ENCODE measurements around the gene TMCC2.
A peak's percentile ranks its signal among the peaks of the same experiment; 100 is the strongest.
"Not testable (repeated sequence)": the region's sequence is repeated elsewhere in the genome, so short reads cannot be mapped to it uniquely, and the experiment has no call there.

The TMCC2 gene, protein sequence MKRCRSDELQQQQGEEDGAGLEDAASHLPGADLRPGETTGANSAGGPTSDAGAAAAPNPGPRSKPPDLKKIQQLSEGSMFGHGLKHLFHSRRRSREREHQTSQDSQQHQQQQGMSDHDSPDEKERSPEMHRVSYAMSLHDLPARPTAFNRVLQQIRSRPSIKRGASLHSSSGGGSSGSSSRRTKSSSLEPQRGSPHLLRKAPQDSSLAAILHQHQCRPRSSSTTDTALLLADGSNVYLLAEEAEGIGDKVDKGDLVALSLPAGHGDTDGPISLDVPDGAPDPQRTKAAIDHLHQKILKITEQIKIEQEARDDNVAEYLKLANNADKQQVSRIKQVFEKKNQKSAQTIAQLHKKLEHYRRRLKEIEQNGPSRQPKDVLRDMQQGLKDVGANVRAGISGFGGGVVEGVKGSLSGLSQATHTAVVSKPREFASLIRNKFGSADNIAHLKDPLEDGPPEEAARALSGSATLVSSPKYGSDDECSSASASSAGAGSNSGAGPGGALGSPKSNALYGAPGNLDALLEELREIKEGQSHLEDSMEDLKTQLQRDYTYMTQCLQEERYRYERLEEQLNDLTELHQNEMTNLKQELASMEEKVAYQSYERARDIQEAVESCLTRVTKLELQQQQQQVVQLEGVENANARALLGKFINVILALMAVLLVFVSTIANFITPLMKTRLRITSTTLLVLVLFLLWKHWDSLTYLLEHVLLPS

DNA sequence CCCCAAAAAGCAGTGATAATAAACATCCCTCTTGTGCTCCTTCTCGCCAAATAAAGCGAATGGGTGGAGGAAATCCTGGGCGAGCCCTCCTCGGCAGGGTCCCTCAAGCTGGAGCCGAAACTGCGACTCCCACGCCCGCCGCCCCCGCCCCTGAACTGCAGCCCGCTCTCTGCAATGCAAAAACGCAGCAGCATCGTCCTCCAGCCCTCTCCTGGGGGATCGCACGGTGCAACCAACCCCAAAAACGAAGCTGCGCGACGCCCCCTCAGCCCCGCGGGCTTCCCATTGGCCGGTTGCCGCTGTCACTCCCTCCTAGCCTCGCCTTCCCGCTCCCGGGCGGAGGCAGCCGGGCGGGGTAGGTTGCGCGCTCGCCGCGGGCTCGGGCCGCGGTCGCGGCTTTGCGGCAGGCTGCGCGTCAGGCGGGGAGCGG lies at the start of gene TMCC2:
Gene TMCC2, plus strand, starts transcription at position 363 of the 430 bp plus-strand sequence. CDS start 619 bp downstream, outside the sequence.
- DNase-seq, result peak; percentile 13 to 49

DNA sequence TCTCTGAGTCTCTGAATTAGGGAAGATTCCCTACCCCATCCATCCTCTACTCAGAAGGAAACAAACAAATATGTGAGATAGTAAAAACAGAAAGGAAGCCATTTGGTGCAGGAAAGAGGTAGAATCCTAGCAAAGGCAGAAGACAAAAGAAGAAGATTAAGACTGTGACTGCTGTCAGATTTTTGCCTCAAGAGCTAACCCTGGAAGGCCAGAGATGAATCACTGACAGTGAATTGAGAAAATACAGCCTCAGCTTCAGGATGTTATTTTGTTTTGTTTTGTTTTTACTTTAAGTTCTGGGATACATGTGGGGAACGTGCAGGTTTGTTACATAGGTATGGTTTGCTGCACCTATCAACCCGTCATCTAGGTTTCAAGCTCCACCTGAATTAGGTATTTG lies 47.9 kb upstream of the TMCC2 start:
- no peak for DNase-seq

- DNase-seq, result not testable (repeated sequence)
Measured at GRCh38 chr1:205180331-205180730, 47.4 kb upstream of the TMCC2 start.

- no peak for DNase-seq
Measured at GRCh38 chr1:205182930-205183329, 44.8 kb upstream of the TMCC2 start.

- DNase-seq, result no peak
Measured at GRCh38 chr1:205183676-205184335, 43.9 kb upstream of the TMCC2 start.

- no peak for DNase-seq
Measured at GRCh38 chr1:205186191-205186590, 41.6 kb upstream of the TMCC2 start.

DNA sequence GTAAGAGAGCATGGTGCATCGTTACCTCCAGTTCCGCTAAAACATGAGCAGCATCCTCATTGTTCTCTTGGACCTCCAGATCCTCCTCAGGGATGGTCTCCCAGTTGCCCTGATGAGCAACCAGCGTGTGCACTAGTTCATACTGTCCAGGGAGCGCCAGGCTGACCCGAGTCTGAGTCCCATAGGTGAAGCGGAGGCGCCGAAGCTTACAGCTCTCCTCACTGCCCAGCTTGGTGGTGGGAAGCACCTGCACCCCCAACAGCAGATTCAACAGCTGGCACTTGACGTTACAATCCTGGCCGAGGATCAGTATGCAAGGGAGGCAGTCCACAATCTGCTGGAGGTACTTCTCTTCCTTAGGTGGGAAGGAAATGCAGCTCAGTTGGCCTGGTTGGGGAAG lies 40.3 kb upstream of the TMCC2 start:
- DNase-seq, result no peak

DNA sequence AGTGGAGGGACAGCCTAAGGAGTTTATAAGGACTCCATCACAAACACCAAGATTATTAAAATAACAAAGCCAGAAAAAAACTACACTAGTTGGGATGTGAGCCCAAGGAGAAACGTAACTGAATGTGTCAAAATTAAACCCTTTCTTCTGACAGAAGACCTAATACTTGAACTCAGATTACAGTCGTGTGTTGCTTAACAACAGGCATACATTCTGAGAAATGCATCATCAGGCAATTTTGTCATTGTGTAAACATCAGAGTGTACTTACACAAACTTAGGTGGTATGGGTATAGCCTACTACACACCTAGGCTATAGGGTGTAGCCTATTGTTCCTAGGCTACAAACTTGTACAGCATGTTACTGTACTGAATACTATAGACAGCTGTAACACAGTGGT lies 39.6 kb upstream of the TMCC2 start:
- no peak for DNase-seq

DNA sequence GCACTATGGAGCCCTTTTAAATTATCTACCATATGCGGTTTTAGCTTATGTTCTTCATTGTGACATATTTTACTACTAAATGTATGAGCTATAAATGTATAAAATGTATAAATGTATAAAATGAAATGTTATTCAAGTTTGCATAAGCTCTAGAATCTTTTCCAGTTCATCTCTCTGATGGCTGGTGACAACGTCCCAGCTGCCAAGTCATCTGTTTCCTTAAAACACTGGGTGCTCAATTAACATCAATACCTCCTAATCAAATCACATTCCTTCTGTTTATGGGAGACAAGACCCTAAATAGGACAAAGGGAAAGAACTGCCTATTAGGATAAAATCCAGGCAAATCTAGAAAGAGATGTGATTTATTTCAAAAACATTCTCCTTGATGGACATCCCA lies 39.1 kb upstream of the TMCC2 start:
- DNase-seq, result no peak

DNA sequence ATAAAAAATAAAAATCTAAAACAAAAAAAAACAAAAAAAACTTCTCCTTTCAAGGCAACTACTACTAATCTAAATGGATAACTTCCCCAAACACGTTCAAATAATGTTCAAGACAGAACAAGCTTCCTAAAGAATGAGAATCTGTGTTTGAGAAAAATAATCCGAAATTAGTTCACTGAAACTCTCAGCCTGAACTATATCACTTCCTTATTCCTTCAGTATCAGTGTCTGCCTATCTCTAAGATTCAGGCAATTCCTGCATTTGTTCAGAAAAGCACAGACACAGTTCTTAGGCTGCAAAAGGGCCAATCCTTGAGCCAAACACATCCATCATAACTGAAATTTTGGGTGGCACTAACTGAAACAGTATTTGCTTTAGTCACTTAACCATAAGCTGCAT lies 38.6 kb upstream of the TMCC2 start:
- no peak for DNase-seq

- DNase-seq, result no peak
Measured at GRCh38 chr1:205190845-205191577, 36.7 kb upstream of the TMCC2 start.

- DNase-seq, result no peak
Measured at GRCh38 chr1:205191622-205192021, 36.1 kb upstream of the TMCC2 start.

GRCh38 chr1:205192287-205192686 lies 35.5 kb upstream of the TMCC2 start:
- no peak for DNase-seq

DNA sequence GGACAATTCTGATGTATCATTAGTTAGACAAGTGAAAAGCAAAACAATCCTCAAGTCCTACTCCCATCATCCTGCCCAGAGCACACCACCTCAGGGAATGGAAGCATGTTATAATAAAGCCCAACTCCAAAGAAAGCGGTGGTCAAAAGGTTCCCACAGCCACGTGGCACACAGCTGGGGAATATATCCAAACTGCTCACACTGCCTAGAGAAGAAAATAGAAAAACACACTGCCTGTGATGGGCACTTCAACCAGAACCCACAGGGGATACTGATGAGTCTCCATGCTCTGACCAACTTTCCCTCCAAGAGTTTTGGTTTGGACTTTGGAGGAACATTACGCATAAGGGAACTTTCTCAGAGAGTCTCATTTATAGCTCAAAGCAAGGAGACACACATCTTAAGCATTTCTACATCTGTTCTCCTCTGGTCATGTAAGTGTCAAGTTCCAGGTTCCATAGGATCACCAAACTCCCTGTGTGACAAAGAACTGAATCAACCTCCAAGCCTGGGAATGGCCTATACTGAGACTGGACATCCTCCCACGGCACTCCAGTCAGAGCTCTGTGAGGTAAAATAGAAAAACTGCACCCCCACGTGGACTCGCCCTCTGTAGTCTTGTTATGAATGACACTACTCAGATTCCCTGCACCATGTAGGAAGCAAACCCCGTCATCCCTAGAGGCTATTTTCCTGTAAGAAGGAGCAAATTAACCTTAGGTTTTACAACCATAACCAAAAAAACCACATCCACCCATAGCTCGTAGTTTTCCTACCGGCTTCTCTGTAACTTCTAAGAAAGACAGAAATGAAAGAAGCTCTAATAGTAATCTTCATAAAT lies 28.4 kb upstream of the TMCC2 start:
- DNase-seq, result no peak

GRCh38 chr1:205199931-205200299 lies 27.8 kb upstream of the TMCC2 start:
- no peak for DNase-seq

GRCh38 chr1:205204552-205204951 lies 23.2 kb upstream of the TMCC2 start:
- DNase-seq, result no peak

- no peak for DNase-seq
Measured at GRCh38 chr1:205205055-205205454, 22.7 kb upstream of the TMCC2 start.

DNA sequence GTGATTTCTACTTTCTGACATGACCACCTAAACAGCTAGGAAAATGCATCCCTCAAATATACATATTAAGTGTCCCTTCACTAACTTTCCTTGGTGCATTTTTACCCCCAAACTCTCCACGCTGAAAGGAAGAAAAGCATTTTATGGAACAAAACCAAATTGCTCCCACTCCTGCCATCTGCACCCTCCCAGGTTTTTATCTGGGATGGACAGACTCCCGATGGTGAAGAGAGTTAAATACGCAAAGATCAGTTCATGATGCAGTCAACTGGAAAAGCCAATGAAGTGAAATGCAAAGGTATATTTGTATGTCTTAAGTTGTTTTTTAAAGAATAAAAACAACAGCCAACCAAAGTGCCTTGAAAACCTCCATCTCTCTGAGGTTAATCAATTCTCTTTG lies 18.9 kb upstream of the TMCC2 start:
- no peak for DNase-seq

DNA sequence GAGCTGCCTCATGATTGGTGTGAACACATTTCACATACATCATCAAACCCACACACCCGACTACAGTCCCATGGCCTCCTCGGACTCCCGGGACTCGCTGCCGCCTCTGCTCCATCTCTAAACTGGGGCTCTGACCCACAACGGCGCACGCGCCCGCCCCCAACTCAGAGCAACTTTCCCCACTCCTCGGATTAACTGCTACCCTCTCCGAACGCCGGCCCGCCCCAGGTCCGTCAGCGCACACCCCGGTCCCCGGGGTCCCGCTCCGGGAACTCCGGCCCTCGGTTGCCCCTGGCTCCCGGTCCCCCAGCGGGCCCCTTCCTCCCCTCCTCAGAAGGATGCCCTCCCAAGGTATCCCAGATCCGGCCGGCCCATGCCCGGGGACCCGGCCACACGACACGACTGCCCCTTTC lies 17.0 kb upstream of the TMCC2 start:
- no peak for DNase-seq

- DNase-seq, result peak; percentile 71 to 85
Measured at GRCh38 chr1:205211169-205211838, 16.4 kb upstream of the TMCC2 start, which contains the start of gene DSTYK. TSS of gene DSTYK (minus strand) at chr1:205211702. CDS start at chr1:205211535, 167 bp downstream.

DNA sequence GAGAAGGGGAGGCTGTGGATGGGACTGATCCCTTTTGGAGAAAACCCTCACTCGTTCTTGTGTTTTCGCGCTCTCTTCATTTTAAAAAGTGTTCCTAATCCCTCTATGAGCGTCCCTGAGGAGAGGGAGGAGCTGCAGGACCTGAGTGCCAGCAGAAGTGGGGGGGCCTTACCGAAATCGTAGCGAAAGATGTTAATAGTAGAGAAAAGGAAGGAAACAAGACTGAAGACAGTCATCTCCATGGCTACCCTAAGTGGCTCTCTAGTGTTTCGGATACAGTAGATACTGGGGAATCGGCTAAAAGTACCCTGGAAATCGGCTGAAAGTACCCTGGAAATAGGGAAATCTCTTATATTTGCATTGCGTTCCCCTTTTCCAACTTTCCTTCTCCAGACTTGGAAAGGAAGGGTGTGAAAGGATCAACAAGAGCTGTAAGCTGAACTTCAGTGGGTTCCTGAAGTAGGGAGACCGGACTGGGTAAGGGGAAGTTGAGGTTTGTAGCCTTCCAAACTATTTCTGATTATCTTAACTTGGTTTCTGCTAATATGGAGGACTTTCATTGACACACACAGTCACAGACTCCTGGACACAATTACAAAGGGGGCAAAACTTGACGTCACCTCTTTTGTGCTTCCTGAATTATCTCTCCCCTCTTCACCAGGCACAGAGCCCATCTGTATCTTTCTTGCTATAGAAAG lies 15.8 kb upstream of the TMCC2 start:
- DNase-seq, result no peak

All from SW 1271 (cell line).